ENCODE data around the gene ERFE.
A peak's percentile ranks its signal among the peaks of the same experiment; 100 is the strongest.
"Not testable (repeated sequence)": the region's sequence is repeated elsewhere in the genome, so short reads cannot be mapped to it uniquely, and the experiment has no call there.

ERFE gene, protein sequence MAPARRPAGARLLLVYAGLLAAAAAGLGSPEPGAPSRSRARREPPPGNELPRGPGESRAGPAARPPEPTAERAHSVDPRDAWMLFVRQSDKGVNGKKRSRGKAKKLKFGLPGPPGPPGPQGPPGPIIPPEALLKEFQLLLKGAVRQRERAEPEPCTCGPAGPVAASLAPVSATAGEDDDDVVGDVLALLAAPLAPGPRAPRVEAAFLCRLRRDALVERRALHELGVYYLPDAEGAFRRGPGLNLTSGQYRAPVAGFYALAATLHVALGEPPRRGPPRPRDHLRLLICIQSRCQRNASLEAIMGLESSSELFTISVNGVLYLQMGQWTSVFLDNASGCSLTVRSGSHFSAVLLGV

GRCh38 chr2:238158509-238159070 lies at the start of gene ERFE:
Gene ERFE (plus strand): TSS chr2:238158970. CDS start chr2:238159008, 38 bp downstream.
- Histone ChIP-seq H3K27ac (no peak within 1 kb of the TSS), H3K4me3 (peak within 1 kb of the TSS in 4 of 7 experiments; percentile 1 to 33 (median 18))

DNA sequence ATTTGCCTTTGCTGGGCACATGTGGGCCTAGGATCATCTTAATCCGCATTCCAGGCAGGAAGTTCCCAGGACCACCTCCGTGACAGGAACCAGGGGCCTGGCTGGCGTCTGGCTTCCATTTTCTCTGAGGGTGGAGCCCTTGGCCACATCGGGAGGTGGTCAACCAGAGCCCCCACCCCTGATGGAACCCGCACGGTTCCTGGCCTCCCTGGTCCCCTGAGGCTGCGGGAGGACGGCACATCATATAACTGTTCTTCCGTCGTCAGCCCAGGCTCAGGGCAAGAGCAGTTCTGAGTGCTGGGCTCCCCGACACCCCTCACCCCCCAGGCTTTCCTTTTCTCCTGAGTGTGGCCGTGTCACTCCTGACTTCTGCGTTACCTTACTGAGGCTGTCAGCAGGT lies 45.2 kb upstream of the ERFE start:
- Histone ChIP-seq H3K27ac (no peak overlapping the region), H3K4me3 (no peak overlapping the region)

GRCh38 chr2:238114331-238114841 lies 44.4 kb upstream of the ERFE start:
- Histone ChIP-seq H3K4me3 (no peak overlapping the region), H3K27ac (no peak overlapping the region)

DNA sequence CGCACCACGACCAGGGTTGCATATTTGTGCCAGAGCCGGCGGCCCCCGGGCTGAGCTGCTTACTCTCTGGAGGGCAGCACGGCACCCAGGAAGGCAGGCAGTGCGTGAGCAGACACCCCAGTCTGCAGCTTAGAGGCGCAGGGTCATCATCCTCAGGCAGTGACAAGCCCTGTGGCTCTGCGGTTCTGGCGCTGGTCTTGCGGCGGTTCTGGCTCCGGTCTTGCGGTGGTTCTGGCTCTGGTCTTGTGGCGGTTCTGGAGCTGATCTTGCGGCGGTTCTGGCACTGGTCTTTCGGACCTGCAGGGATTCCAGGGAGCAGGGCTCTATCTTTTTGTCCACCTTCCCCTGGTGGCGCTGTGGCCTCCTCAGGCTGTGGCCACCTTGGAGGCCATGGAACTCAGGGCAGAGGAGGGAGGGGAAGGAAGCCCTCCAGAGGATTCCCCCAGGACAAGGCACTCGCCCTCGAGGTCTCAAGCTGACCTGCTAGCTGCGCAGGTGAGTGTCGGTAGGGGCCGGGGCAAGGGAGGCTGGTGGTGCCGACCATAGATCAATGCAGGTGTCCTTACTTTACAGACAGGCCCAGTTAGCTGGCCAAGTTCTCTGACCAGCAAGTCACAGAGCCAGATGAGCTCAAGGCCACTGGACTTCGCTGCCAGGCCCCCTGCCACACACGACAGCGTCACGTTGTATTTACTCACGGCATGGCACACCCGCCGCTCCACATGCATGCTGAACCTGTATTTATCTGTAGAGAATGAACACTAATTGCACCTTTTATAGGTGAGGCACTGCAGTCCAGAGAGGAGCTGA lies 43.7 kb upstream of the ERFE start:
- H3K4me3 ChIP-seq, result no peak overlapping the region

GRCh38 chr2:238115709-238116108 lies 43.1 kb upstream of the ERFE start:
- H3K4me3 ChIP-seq, H3K27ac ChIP-seq: not testable (repeated sequence)

More for the DNA sequence above, 43.7 kb upstream of the ERFE start:
- H3K27ac ChIP-seq, result no peak overlapping the region

GRCh38 chr2:238116298-238117198 lies 42.2 kb upstream of the ERFE start:
- Histone ChIP-seq H3K27ac (no peak overlapping the region), H3K4me3 (no peak overlapping the region)

- H3K4me3 ChIP-seq, result no peak overlapping the region
- H3K27ac ChIP-seq, result no peak overlapping the region
Observed at GRCh38 chr2:238117199-238118154, 41.3 kb upstream of the ERFE start.

- Histone ChIP-seq H3K4me3 (no peak overlapping the region), H3K27ac (no peak overlapping the region)
Observed at GRCh38 chr2:238119756-238120462, 38.9 kb upstream of the ERFE start.

DNA sequence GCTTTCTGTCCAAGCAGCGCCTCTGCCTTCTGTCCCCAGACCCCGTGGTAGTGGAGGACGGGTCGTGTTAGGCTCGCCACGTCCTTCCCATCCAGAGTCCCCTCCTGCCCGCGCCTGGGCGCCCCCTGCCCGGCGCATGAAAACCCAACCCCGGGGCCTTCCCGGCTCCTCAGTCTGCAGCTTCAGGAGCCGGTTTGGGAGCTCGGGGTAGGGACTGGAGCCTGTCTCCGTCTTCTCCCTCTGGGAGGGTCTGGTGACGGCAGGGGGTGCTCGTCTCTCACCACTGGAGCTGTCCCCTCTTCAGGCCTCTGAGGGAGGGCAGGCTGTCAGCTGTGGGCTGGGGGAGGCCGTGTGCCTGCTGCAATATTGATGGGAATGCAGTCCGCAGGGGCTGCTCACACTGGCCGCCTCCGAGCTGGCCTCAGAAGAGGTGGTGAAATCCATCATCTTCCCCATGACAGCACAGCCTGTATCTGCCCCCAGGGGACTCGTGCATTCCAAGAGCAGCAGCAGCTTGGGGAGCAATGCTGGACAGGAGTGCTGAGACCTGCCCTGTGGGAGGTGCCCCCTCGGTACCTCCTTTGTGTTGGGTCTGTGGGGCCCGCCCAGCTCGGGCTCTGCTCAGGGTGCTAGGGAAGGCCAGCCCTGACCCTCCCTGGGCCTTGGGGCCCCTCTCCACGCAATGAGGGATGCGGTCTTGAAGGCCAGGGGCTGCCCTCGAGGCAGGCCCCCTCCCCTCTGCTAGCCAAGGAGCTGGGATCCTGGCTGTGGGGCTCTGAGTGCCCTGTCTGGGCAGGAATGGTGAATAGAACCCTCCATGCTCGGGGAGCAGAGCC lies 38.1 kb upstream of the ERFE start:
- H3K4me3 ChIP-seq, result no peak overlapping the region

GRCh38 chr2:238121511-238122286 lies 37.1 kb upstream of the ERFE start:
- Histone ChIP-seq H3K4me3 (no peak overlapping the region), H3K27ac (no peak overlapping the region)

More for the DNA sequence above, 38.1 kb upstream of the ERFE start:
- H3K27ac ChIP-seq, result no peak overlapping the region

DNA sequence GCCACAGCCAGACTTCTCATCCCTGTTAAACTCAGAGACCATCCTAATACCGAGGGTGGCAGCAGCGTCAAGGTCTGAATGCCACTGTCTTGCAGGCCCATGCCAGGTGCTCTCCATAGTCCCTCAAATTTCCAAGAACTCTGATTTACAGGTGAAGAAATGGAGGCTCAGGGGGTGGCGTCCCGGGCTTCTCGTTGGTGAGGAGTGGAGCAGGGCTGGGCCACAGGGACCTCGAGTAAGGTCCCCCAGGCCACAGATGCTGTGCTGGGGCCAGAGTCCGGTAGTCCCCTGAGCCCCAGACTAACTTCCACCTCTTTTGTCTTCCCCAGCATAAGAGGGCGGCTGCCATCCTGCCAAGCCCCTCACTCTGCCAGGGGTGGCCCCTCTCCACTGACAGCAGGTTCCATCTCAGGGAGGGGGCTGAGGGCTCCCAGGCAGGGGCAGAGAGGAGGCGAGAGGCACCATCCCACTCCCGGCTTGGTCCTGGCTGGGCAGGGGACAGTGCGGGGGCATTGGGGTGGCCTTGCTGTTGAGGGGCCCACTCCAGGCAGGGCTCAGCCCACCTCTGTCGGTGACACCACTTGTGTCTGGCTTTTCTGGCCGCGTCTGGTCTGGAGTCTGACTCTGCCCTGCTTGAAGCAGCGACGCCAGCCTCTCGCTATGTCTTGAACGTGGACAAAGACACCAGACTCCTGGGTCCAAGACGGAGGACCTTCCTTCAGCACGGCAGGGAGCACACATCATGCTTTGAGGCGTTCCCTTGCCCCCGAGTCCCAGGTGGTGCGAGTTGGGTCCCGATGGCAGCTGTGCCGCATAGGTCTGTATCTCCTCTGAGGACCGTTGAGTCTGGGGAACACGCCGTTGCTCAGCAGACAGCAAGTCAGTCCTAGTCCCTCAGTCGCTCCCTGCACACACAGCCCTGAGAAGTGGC lies 36.2 kb upstream of the ERFE start:
- no peak overlapping the region for H3K27ac ChIP-seq
- no peak overlapping the region for H3K4me3 ChIP-seq

DNA sequence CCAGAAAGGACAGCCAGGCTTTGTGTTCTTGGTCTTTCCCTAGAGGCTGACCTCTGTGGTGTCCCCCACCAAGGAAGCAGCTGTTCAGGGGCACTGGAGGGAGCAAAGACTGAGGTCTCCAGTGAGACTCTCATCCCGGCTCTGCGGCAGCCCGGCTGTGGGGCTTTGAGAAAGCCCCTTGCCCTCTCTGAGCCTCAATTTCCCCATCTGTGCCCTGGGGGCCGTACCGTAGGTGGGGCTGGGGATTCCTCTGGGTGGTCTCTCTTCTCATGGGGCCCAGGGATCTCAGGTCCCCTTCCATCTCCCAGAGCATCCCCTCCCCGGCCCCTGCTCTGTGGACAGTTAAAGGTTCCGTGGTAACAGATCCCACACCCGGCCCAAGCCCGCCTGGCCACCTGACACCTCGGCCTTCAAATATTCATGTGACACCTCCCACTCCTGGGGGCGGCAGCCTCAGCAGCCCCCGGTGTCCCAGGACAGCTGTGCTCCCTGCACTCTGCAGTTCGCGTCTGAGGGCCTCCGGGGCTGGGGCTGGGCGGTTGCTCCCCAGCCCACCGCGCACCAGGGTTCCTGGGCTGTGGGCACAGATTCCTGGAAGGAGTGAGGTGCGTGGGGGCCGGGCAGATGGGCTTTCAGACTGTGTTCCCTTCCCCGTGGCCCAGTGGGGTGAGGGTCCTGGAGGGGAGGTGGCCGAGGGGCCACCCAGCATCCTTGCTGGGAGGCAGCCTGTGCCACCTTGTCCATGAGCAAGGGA lies 35.4 kb upstream of the ERFE start:
- H3K4me3 ChIP-seq, result no peak overlapping the region
- H3K27ac ChIP-seq, result no peak overlapping the region

DNA sequence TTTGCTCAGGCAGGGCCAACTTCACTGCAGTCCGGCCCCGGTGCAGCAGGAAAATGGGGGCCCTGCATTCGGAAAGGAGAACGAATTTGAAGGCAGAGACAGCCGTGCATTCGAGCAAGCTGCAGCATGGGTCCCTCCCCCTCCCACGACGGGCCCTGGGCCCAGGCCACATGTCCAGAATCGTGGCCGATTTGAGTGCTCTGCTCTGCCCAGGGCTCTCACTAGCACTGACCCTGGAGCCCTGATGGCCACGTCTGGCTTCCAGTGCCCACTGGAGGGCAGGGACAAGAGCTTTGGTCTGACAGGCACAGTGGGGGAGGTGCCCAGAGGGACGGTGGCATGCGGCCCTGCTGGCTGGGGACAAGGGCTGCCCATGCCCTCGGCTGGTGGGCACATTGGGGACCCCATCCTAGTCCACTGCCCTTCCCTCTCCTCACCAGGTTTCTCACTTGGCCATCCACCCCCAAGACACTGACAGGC lies 34.7 kb upstream of the ERFE start:
- H3K4me3 ChIP-seq, result no peak overlapping the region
- no peak overlapping the region for H3K27ac ChIP-seq

GRCh38 chr2:238124488-238125126 lies 34.2 kb upstream of the ERFE start:
- Histone ChIP-seq H3K27ac (no peak overlapping the region), H3K4me3 (no peak overlapping the region)
